SU-DHL-6 (cell line): ENCODE results near the gene MED14.

Source experiments
- CTCF ChIP-seq: fragments of 200-600 bp; sonication (generic); IDR thresholded peaks from one replicate; pipeline ENCODE4 v1.5.1; 2017; ENCODE audit warnings: antibody characterized with exemption, mild to moderate bottlenecking, low read length, moderate library complexity; ENCODE audit not compliant: insufficient read depth, poor library complexity, severe bottlenecking
- EZH2phosphoT487 ChIP-seq: fragments of 200-600 bp; sonication (generic), shearing (Covaris generic); conservative IDR thresholded peaks from 2 replicates; pipeline ENCODE4 v1.6.1; 2018; ENCODE audit warnings: mild to moderate bottlenecking, antibody characterized with exemption, low read length, moderate library complexity, mixed read lengths

- TF ChIP-seq CTCF (no peak), EZH2phosphoT487 (no peak)
Observed at GRCh38 chrX:40625294-40625693, 110.0 kb downstream of the MED14 start.
